CD14-positive monocyte (primary cell): ENCODE results near the gene CALY. TPM values are rescaled to one million over a fixed set of nuclear protein-coding genes. Genes with fewer than 3 reads are reported as not detected.

Experiments
- DNase-seq, 3 donors: peaks; one replicate each; pipeline ENCODE4 v3.0.0-alpha.2; 2011 to 2022
- H2AFZ ChIP-seq: 2 replicates; pipeline ENCODE4 v1.6.0; 2012; ENCODE audit warnings: mild to moderate bottlenecking, low read depth, low read length, inconsistent platforms; ENCODE audit not compliant: insufficient read depth, poor library complexity, severe bottlenecking
- H3K27ac ChIP-seq, 2 donors: 1 replicate in 1 of 2; 2 replicates in 1 of 2; pipeline ENCODE4 v1.5.1; 2012 to 2013; ENCODE audit warnings: low read length in 2 of 2, control low read depth in 1 of 2, inconsistent platforms in 1 of 2, low read depth in 1 of 2, mild to moderate bottlenecking in 1 of 2
- H3K27me3 ChIP-seq, 2 donors: one replicate each; pipeline versions ENCODE4 v1.6.0 to v1.6.1; 2011 to 2013; ENCODE audit warnings: low read length in 2 of 2; ENCODE audit not compliant: control insufficient read depth in 2 of 2, insufficient read depth in 2 of 2
- H3K36me3 ChIP-seq, 2 donors: replicated peaks in 1 of 2; 1 replicate in 1 of 2; 2 replicates in 1 of 2; pipeline versions ENCODE4 v1.5.1 to v1.6.1; 2012 to 2013; ENCODE audit warnings: low read length in 2 of 2, control low read depth in 1 of 2, inconsistent platforms in 1 of 2, mild to moderate bottlenecking in 1 of 2; ENCODE audit not compliant: insufficient read depth in 2 of 2, control insufficient read depth in 1 of 2
- H3K4me1 ChIP-seq, 2 donors: 1 replicate in 1 of 2; 2 replicates in 1 of 2; pipeline versions ENCODE4 v1.5.1 to v1.6.1; 2012 to 2013; ENCODE audit warnings: low read length in 2 of 2, control low read depth in 1 of 2, inconsistent platforms in 1 of 2, mild to moderate bottlenecking in 1 of 2, moderate library complexity in 1 of 2; ENCODE audit not compliant: insufficient read depth in 2 of 2, control insufficient read depth in 1 of 2
- H3K4me2 ChIP-seq: replicated peaks from 2 replicates; pipeline ENCODE3; 2012; ENCODE audit warnings: low read length, moderate library complexity, mild to moderate bottlenecking; ENCODE audit not compliant: poor library complexity, severe bottlenecking; ENCODE audit errors: extremely low read depth
- H3K4me3 ChIP-seq, 3 experiments: fragments of 200-600 bp in 1 of 3; sonication (generic) in 1 of 3; replicated peaks in 1 of 3; 1 replicate in 2 of 3; 2 replicates in 1 of 3; pipeline ENCODE4 v1.5.1; 2011 to 2013; ENCODE audit warnings: low read length in 3 of 3, mild to moderate bottlenecking in 3 of 3, control low read depth in 2 of 3, low read depth in 2 of 3, inconsistent platforms in 1 of 3, moderate library complexity in 1 of 3
- H3K79me2 ChIP-seq: 2 replicates; pipeline ENCODE4 v1.6.0; 2012; ENCODE audit warnings: mild to moderate bottlenecking, control low read depth, inconsistent platforms, low read length, moderate library complexity; ENCODE audit not compliant: insufficient read depth
- H3K9ac ChIP-seq: 2 replicates; pipeline ENCODE4 v1.6.0; 2017; ENCODE audit warnings: low read length, mild to moderate bottlenecking; ENCODE audit not compliant: insufficient read depth, poor library complexity, severe bottlenecking
- H3K9me3 ChIP-seq, 2 donors: replicated peaks in 1 of 2; 1 replicate in 1 of 2; 2 replicates in 1 of 2; pipeline versions ENCODE4 v1.5.1 to v1.6.1; 2012 to 2013; ENCODE audit warnings: low read length in 2 of 2, control low read depth in 1 of 2; ENCODE audit not compliant: control insufficient read depth in 1 of 2, insufficient read depth in 1 of 2
- H4K20me1 ChIP-seq: 2 replicates; pipeline ENCODE4 v1.6.0; 2012; ENCODE audit warnings: mild to moderate bottlenecking, low read length, control low read depth, moderate library complexity; ENCODE audit not compliant: insufficient read depth
- H3K27ac Mint-ChIP-seq, 7 donors: one replicate each; pipeline ENCODE4 v1.8.0; 2020; ENCODE audit warnings: mild to moderate bottlenecking in 7 of 7, mixed read lengths in 7 of 7, moderate library complexity in 6 of 7, inconsistent platforms in 2 of 7
- H3K27me3 Mint-ChIP-seq, 3 donors: one replicate each; pipeline ENCODE4 v1.8.0; 2021 to 2022; ENCODE audit warnings: low read depth in 3 of 3, mild to moderate bottlenecking in 3 of 3, mixed read lengths in 3 of 3, moderate library complexity in 3 of 3, inconsistent platforms in 1 of 3
- H3K36me3 Mint-ChIP-seq, 2 donors: one replicate each; pipeline ENCODE4 v1.8.0; 2020; ENCODE audit warnings: mixed read lengths in 2 of 2, inconsistent platforms in 1 of 2, mild to moderate bottlenecking in 1 of 2
- H3K4me1 Mint-ChIP-seq: one replicate; pipeline ENCODE4 v1.8.0; 2020; ENCODE audit warnings: mild to moderate bottlenecking, mixed read lengths
- H3K4me3 Mint-ChIP-seq, 2 donors: one replicate each; pipeline ENCODE4 v1.8.0; 2020; ENCODE audit warnings: mild to moderate bottlenecking in 2 of 2, mixed read lengths in 2 of 2, moderate library complexity in 1 of 2
- H3K9me3 Mint-ChIP-seq, 7 donors: one replicate each; pipeline ENCODE4 v1.8.0; 2020 to 2022; ENCODE audit warnings: mixed read lengths in 7 of 7, mild to moderate bottlenecking in 6 of 7, moderate library complexity in 6 of 7, inconsistent platforms in 2 of 7
- WGBS: methylation state at CpG from one replicate; pipeline ENCODE4 v1.1.5; 2013; ENCODE audit warnings: missing lambda C conversion rate; ENCODE audit not compliant: insufficient coverage; 5-methylcytosine and 5-hydroxymethylcytosine counted together
- intact Hi-C, 2 donors: fragments of 100-400 bp; cut with micrococcal nuclease; formaldehyde crosslinking; loops; one replicate each; pipeline versions ENCODE4 v1.15.0 to v1.15.1; 2023
- polyA plus RNA-seq, 3 donors: library from polyadenylated mRNA; depleted of rRNA in 1 of 3; unstranded in 2 of 3; stranded (reverse) in 1 of 3; fragments of 300-500 nt in 2 of 3; fragments of >200 nt in 1 of 3; fragmentation: Illumina TruSeq in 2 of 3; gene quantifications; 1 replicate in 2 of 3; 2 replicates in 1 of 3; pipeline ENCODE4 v1.2.3, GENCODE V29; 2012 to 2021
- TF ChIP-seq, protein P1 (sequence below): fragments of 200-600 bp; IDR thresholded peaks from one replicate; pipeline ENCODE4 v1.8.0; 2022; ENCODE audit warnings: antibody characterized with exemption, mild to moderate bottlenecking

The CALY gene
- polyA plus RNA-seq, 3 donors, result not detected

DNA sequence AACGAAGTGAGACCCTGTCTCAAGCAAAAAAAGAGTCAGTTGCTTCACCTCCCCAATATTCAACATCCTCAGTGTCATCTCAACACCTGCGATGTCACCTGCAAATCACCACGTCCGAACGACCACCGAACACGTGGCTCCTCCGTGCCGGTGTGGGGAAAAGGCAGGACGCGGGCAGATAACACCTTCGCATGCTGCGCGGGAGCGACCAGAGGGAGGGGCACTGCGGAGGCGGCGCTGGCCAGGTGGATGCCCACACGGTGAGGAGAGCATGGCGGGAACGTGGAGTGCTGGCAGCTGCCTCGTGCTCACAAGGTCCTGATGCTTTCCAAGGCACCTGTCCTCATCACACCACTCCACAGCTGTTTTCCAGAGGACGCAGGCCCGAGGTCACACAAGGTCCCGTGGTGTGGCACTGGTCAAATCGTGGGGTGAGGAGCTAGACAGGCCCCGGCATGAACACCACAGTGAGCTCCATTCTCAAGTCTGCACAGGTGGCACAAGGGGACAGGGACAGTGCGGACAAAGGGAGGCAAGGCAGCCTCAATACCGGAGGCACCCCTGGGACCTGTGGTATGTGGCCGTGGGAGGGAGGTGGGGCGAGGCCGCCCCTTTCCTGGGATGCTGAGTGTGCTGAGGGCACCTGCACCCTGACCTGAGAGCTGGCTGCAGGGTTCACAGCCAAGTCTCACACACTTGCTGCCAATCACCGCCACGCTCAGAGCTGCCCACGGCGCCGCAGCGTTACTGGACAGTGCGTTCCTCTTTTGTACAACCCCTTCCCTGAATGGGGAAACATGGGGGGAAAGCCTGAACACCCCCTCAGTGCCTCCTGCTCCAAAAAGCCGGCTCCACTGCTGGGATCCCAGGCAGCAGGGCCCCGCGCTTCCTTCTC lies 41.0 kb downstream of the CALY start:
- no peaks in the 10 kb centered on the region for H3K27me3 Mint-ChIP-seq
- intact Hi-C loops, result no loop called here
- no peaks in the 10 kb centered on the region for H3K9me3 Mint-ChIP-seq
- Histone ChIP-seq H3K9me3 (no peaks in the 10 kb centered on the region), H4K20me1 (peaks cover 3% of the 10 kb centered on the region), H3K4me3 (no peak overlapping the region), H3K79me2 (no peaks in the 10 kb centered on the region), H3K4me2 (no peak overlapping the region), H3K9ac (no peak overlapping the region), H2AFZ (no peak overlapping the region), H3K36me3 (peaks cover 74 to 79% of the 10 kb centered on the region in 2 donors), H3K4me1 (peaks cover 25 to 33% of the 10 kb centered on the region in 2 donors), H3K27me3 (no peaks in the 10 kb centered on the region), H3K27ac (peak overlapping the region in 1 of 2 donors; percentile 51)
- DNase-seq, result no peak
- H3K4me3 Mint-ChIP-seq, result no peak overlapping the region
- peaks cover 76 to 81% of the 10 kb centered on the region in 2 donors for H3K36me3 Mint-ChIP-seq
- peaks cover 25% of the 10 kb centered on the region for H3K4me1 Mint-ChIP-seq
- TF ChIP-seq, protein P1, sequence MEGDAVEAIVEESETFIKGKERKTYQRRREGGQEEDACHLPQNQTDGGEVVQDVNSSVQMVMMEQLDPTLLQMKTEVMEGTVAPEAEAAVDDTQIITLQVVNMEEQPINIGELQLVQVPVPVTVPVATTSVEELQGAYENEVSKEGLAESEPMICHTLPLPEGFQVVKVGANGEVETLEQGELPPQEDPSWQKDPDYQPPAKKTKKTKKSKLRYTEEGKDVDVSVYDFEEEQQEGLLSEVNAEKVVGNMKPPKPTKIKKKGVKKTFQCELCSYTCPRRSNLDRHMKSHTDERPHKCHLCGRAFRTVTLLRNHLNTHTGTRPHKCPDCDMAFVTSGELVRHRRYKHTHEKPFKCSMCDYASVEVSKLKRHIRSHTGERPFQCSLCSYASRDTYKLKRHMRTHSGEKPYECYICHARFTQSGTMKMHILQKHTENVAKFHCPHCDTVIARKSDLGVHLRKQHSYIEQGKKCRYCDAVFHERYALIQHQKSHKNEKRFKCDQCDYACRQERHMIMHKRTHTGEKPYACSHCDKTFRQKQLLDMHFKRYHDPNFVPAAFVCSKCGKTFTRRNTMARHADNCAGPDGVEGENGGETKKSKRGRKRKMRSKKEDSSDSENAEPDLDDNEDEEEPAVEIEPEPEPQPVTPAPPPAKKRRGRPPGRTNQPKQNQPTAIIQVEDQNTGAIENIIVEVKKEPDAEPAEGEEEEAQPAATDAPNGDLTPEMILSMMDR, result no peak
- H3K27ac Mint-ChIP-seq, result peak overlapping the region in 6 of 7 donors; percentile 15 to 96 (median 80)
- WGBS, result 95% methylated on average over 34 of the region's 42 CpGs

DNA sequence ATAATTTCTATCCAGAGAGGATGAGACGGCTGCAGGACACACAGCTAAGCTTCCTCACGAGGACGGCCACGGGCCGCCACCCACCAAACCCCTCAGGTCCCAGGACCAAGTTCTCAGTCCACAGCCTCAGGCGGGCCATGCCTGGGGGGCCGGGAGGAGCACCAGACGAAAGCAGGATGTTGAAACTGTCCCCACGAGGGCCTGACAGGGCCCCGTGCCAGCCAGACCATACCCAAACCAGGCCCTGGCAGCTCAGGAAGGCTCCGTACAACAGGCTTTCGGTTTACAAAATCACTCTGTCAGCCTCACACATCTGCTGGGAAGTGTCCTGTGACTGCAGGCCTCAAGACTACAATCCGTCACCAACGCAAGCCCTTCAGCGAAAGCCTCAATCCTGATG lies 42.5 kb downstream of the CALY start:
- Histone ChIP-seq H3K4me1 (peaks cover 25 to 33% of the 10 kb centered on the region in 2 donors), H3K27me3 (no peaks in the 10 kb centered on the region), H4K20me1 (no peaks in the 10 kb centered on the region), H3K36me3 (peaks cover 74 to 77% of the 10 kb centered on the region in 2 donors), H3K79me2 (no peaks in the 10 kb centered on the region), H3K4me3 (no peak overlapping the region), H3K9me3 (no peaks in the 10 kb centered on the region), H2AFZ (no peak overlapping the region), H3K9ac (peak overlapping the region; percentile 75), H3K27ac (peak overlapping the region; percentile 84 to 95), H3K4me2 (peak overlapping the region; percentile 11)
- intact Hi-C loops, result loop anchor here (1.0 to 5.0 kb wide), 2 partner anchors 35 to 37 kb away; no protein-coding TSS in a partner anchor
- Mint-ChIP-seq H3K9me3 (no peaks in the 10 kb centered on the region), H3K27me3 (peaks cover 0 to 4% (median 0%) of the 10 kb centered on the region in 3 donors), H3K36me3 (peaks cover 72 to 81% of the 10 kb centered on the region in 2 donors), H3K4me3 (peak overlapping the region in 1 of 2 donors; percentile 16), H3K27ac (peak overlapping the region; percentile 90 to 96 (median 95)), H3K4me1 (peaks cover 25% of the 10 kb centered on the region)
- TF ChIP-seq, protein P1, result no peak
- peak; percentile 83 to 87 (median 86) for DNase-seq
- WGBS, result 41% methylated on average over 15 of the region's 15 CpGs
